GM12872 (cell line): Measurements from ENCODE around the gene EPB41.
A peak's percentile ranks its signal among the peaks of the same experiment; 100 is the strongest.

ENCODE experiments used
- CTCF ChIP-seq: IDR thresholded peaks from 3 replicates; pipeline ENCODE4 v1.5.1; 2011; ENCODE audit warnings: low read depth, mild to moderate bottlenecking, low read length, moderate library complexity; ENCODE audit not compliant: insufficient read depth

Gene EPB41

GRCh38 chr1:29022620-29023019 lies 108.3 kb downstream of the EPB41 start:
- no peak for TF ChIP-seq CTCF

DNA sequence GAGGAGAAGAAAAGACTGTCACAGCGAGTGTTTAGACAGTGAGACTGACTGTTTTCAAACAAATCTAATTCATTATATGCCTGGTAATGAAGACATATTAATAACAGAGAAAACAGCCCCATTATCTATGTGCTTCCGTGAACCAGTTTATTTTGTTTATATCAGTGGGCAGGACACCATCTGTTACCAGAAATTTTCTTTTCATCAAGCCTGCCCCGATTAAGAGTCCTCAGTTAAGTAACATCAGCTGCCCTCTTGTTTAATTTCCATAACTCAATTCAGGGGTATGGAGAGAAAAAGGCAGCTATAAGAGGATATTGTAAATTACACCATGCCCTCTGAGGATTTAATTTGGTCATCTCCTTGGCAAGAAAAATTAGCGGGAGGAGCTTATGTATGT lies 115.3 kb downstream of the EPB41 start:
- TF ChIP-seq CTCF, result no peak

GRCh38 chr1:29032841-29033240 lies 118.5 kb downstream of the EPB41 start:
- TF ChIP-seq CTCF, result no peak

DNA sequence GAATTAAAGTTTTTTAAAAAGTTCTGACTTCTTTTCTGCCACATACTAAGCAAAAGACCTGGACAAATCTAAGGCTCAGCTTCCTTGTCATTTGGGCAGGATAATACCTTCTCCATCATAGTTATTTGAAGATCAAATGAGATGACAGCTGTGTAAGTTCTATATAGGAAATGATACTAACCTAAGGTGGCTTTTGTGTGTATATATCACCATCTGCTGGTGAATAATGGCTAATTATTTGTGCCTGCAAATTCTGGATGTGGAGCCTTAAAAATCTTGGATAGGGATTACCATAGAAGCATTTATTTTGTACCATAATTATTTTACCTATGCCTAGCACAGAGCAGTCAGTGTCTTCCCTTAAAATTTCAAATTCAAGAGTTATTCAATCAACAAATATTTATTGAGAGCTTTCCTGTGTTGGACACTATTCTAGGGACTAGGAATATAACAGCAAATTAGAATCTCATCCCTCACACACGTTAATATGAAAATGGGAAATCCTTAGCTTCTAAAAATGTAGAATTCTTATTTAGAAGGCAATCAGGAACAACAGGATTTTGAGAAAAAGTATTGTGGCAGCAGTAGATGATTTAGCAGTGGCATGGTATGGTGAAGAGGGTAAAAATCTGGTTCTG lies 119.6 kb downstream of the EPB41 start:
- TF ChIP-seq CTCF, result peak; percentile 42; the same call in 2 of the 3 replicates

DNA sequence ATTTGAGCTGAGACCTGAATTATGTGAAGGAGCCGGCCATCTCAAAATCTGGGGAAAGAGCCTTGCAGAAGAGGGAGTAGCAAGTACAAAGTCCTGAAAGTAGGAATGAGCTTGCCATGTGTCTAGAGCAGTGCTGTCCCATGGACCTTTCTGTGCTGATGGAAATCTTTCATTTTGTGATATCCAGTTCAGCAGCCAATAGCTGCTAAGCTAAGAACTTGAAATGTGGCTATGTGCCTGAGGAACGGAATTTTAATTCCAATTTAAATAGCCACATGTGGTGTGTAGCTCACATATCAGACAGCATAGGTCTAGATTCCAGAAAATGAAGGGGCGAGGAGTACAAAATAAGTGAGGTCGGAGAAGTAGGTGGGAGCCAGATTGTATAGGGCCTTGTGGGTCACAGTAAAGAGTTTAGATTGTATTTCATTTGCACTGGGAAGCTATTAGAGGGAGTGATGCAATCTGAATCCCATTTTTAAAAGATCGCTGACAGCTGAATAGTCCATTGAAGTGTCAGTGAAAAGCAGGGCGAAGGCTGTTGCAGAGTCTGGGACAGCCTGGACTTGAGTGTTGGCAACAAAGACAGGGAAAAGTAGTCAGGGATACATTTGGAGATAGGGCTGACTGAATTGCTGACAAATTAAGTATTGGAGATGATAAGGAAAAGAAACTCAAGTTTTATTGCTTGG lies 129.1 kb downstream of the EPB41 start:
- TF ChIP-seq CTCF, result no peak

DNA sequence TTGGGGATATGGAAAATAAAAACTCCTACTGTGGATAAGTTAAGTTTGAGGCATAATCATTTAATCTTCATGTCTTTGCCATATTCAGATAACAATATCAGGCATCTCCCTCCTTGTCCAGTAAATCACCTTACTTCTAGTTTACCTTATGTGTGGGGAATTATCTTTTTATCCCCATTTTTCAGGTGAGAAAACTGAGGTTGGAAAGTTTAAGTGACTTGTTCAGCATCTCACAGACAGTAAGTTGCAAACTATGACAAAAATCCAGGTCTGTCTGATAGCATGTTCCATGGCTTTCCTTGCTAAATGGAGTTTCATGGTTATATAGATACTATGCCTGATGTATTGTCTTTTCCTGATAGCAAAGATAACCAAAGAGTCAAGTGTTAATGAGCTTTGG lies 129.6 kb downstream of the EPB41 start:
- TF ChIP-seq CTCF, result no peak

- no peak for TF ChIP-seq CTCF
Observed at GRCh38 chr1:29047142-29047541, 132.8 kb downstream of the EPB41 start.
